HG02798 (cell line): ENCODE measurements around the gene MDM2.
A peak's percentile ranks its signal among the peaks of the same experiment; 100 is the strongest.
"Not testable (repeated sequence)": the region's sequence is repeated elsewhere in the genome, so short reads cannot be mapped to it uniquely, and the experiment has no call there.

ENCODE experiments used
- ATAC-seq: cut with Tn5 transposase; IDR thresholded peaks from one replicate; pipeline ENCODE4 v1.9.1; 2021; ENCODE audit warnings: mild to moderate bottlenecking; ENCODE audit not compliant: unreplicated experiment, poor library complexity

MDM2 gene

GRCh38 chr12:68804657-68805591, 3.1 kb upstream of the MDM2 start:
- ATAC-seq, result no peak

- no peak for ATAC-seq
Measured at GRCh38 chr12:68805592-68806120, 2.3 kb upstream of the MDM2 start.

- no peak for ATAC-seq
Measured at GRCh38 chr12:68806488-68807237, 1.3 kb upstream of the MDM2 start.

- not testable (repeated sequence) for ATAC-seq
Measured at GRCh38 chr12:68807274-68807575, 752 bp upstream of the MDM2 start.

- ATAC-seq, result peak; percentile 51
Measured at GRCh38 chr12:68808388-68809189, 612 bp downstream of the MDM2 start.

GRCh38 chr12:68809190-68810026, 1.4 kb downstream of the MDM2 start:
- ATAC-seq, result no peak

- not testable (repeated sequence) for ATAC-seq
Measured at GRCh38 chr12:68810027-68810389, 2.0 kb downstream of the MDM2 start.

GRCh38 chr12:68811573-68811972, 3.6 kb downstream of the MDM2 start:
- not testable (repeated sequence) for ATAC-seq

GRCh38 chr12:68812553-68813241, 4.7 kb downstream of the MDM2 start:
- ATAC-seq, result no peak

GRCh38 chr12:68813242-68813593, 5.2 kb downstream of the MDM2 start:
- ATAC-seq, result no peak

- ATAC-seq, result no peak
Measured at GRCh38 chr12:68814490-68815231, 6.7 kb downstream of the MDM2 start.

GRCh38 chr12:68815232-68815927, 7.4 kb downstream of the MDM2 start:
- no peak for ATAC-seq

- no peak for ATAC-seq
Measured at GRCh38 chr12:68815928-68816800, 8.2 kb downstream of the MDM2 start.

- not testable (repeated sequence) for ATAC-seq
Measured at GRCh38 chr12:68819481-68819880, 11.5 kb downstream of the MDM2 start.

- ATAC-seq, result no peak
Measured at GRCh38 chr12:68821357-68822188, 13.6 kb downstream of the MDM2 start.

GRCh38 chr12:68823696-68824095, 15.7 kb downstream of the MDM2 start:
- no peak for ATAC-seq
